B cell (primary cell): ENCODE results near the gene ACAD11. TPM values are rescaled to one million over a fixed set of nuclear protein-coding genes. Genes with fewer than 3 reads are reported as not detected.

ENCODE experiments used
- ATAC-seq: fragments of 200-7000 bp; cut with Tn5 transposase; one replicate; pipeline ENCODE4 v1.10.0; 2021; ENCODE audit warnings: low read depth, mild to moderate bottlenecking, moderate number of reproducible peaks, moderate library complexity
- CTCF ChIA-PET: fragments of 350-600 bp; sonication (Branson Sonifier 250); formaldehyde crosslinking; loops from one replicate; lab custom pipeline; 2021; ENCODE audit warnings: antibody characterized with exemption, inconsistent platforms; lab: Charles Lee
- POLR2A ChIA-PET: fragments of 350-600 bp; sonication (Branson Sonifier 250); formaldehyde crosslinking; loops from one replicate; lab custom pipeline; 2021; ENCODE audit warnings: antibody characterized with exemption; lab: Charles Lee
- DNase-seq: peaks from one replicate; pipeline ENCODE4 v3.0.0; 2013
- H2AFZ ChIP-seq: 2 replicates; pipeline ENCODE4 v1.6.1; 2012; ENCODE audit warnings: mild to moderate bottlenecking, low read depth, low read length; ENCODE audit not compliant: insufficient read depth, poor library complexity, severe bottlenecking
- H3K27ac ChIP-seq, 2 donors: 1 replicate in 1 of 2; 2 replicates in 1 of 2; pipeline ENCODE4 v1.5.1; 2012 to 2013; ENCODE audit warnings: low read length in 2 of 2, mild to moderate bottlenecking in 2 of 2, moderate library complexity in 1 of 2
- H3K27me3 ChIP-seq, 4 experiments: fragments of 200-600 bp in 1 of 4; sonication (generic) in 1 of 4; replicated peaks in 1 of 4; 1 replicate in 2 of 4; 2 replicates in 2 of 4; pipeline versions ENCODE4 v1.6.1 to v1.7.0; 2013 to 2016; ENCODE audit warnings: low read length in 3 of 4, mild to moderate bottlenecking in 2 of 4, mixed read lengths in 1 of 4, moderate library complexity in 1 of 4; ENCODE audit not compliant: insufficient read depth in 4 of 4, control insufficient read depth in 3 of 4; ENCODE audit errors: control extremely low read depth in 1 of 4
- H3K36me3 ChIP-seq, 2 experiments: replicated peaks in 1 of 2; 1 replicate in 1 of 2; 2 replicates in 1 of 2; pipeline versions ENCODE4 v1.6.1 to v1.7.1; 2013; ENCODE audit warnings: low read length in 1 of 2; ENCODE audit not compliant: insufficient read depth in 2 of 2, control insufficient read depth in 1 of 2; ENCODE audit errors: control extremely low read depth in 1 of 2, extremely low read depth in 1 of 2
- H3K4me1 ChIP-seq, 2 donors: fragments of 200-600 bp in 1 of 2; sonication (generic) in 1 of 2; 1 replicate in 1 of 2; 2 replicates in 1 of 2; pipeline versions ENCODE4 v1.5.1 to v1.6.1; 2013 to 2017; ENCODE audit warnings: low read length in 2 of 2; ENCODE audit not compliant: control insufficient read depth in 2 of 2, insufficient read depth in 2 of 2
- H3K4me2 ChIP-seq: replicated peaks from 2 replicates; pipeline ENCODE3; 2012; ENCODE audit warnings: mild to moderate bottlenecking, low read depth, low read length; ENCODE audit not compliant: poor library complexity, severe bottlenecking
- H3K4me3 ChIP-seq, 5 experiments: fragments of 200-600 bp in 1 of 5; sonication (generic) in 1 of 5; 1 replicate in 3 of 5; 2 replicates in 2 of 5; pipeline versions ENCODE4 v1.5.1 to v1.7.0; 2011 to 2016; ENCODE audit warnings: low read length in 4 of 5, mild to moderate bottlenecking in 4 of 5, low read depth in 2 of 5, control low read depth in 1 of 5, moderate library complexity in 1 of 5; ENCODE audit not compliant: insufficient read depth in 1 of 5; ENCODE audit errors: control extremely low read depth in 1 of 5, extremely low read depth in 1 of 5
- H3K79me2 ChIP-seq: fragments of 200-600 bp; sonication (generic); one replicate; pipeline ENCODE4 v1.6.0; 2016; ENCODE audit warnings: low read length; ENCODE audit not compliant: control insufficient read depth, insufficient read depth
- H3K9ac ChIP-seq: fragments of 200-600 bp; sonication (generic); 2 replicates; pipeline ENCODE4 v1.6.1; 2017; ENCODE audit warnings: mild to moderate bottlenecking, low read length, moderate library complexity
- H3K9me3 ChIP-seq, 3 donors: one replicate each; pipeline versions ENCODE4 v1.6.1 to v1.7.1; 2013; ENCODE audit warnings: low read length in 2 of 3; ENCODE audit not compliant: control insufficient read depth in 2 of 3, insufficient read depth in 1 of 3; ENCODE audit errors: control extremely low read depth in 1 of 3
- H4K20me1 ChIP-seq: 2 replicates; pipeline ENCODE4 v1.6.0; 2012; ENCODE audit warnings: mild to moderate bottlenecking, low read length; ENCODE audit not compliant: insufficient read depth, control insufficient read depth, poor library complexity, severe bottlenecking
- H3K27ac Mint-ChIP-seq: one replicate; pipeline ENCODE4 v1.8.0; 2021; ENCODE audit warnings: mixed read lengths
- H3K27me3 Mint-ChIP-seq: one replicate; pipeline ENCODE4 v1.8.0; 2021; ENCODE audit warnings: mixed read lengths
- H3K4me1 Mint-ChIP-seq: one replicate; pipeline ENCODE4 v1.8.0; 2021; ENCODE audit warnings: mixed read lengths
- H3K4me3 Mint-ChIP-seq: one replicate; pipeline ENCODE4 v1.8.0; 2021; ENCODE audit warnings: mixed read lengths
- H3K9me3 Mint-ChIP-seq: one replicate; pipeline ENCODE4 v1.8.0; 2022; ENCODE audit warnings: mixed read lengths; ENCODE audit not compliant: insufficient read depth
- EZH2 ChIP-seq: IDR thresholded peaks from 2 replicates; pipeline ENCODE4 v1.6.1; 2012; ENCODE audit warnings: borderline replicate concordance, low read depth, mild to moderate bottlenecking, moderate library complexity, low read length; ENCODE audit not compliant: insufficient read depth, poor library complexity, severe bottlenecking
- WGBS: methylation state at CpG from one replicate; pipeline ENCODE4 v1.1.5; 2013; ENCODE audit warnings: missing lambda C conversion rate; ENCODE audit not compliant: insufficient coverage; 5-methylcytosine and 5-hydroxymethylcytosine counted together
- intact Hi-C: fragments of 100-400 bp; cut with micrococcal nuclease; formaldehyde crosslinking; loops from one replicate; pipeline ENCODE4 v1.10.0; 2022
- polyA plus RNA-seq: library from polyadenylated mRNA; depleted of rRNA; stranded (reverse); fragments of >200 nt; gene quantifications from 2 replicates; pipeline ENCODE4 v1.2.3, GENCODE V29; 2012
- total RNA-seq, 2 donors: library from RNA; stranded (reverse); fragments of 120-200 nt in 1 of 2; gene quantifications; 1 replicate in 1 of 2; 2 replicates in 1 of 2; pipeline versions ENCODE4 v1.2.3 to v1.2.4, GENCODE V29; 2013 to 2022
- TF ChIP-seq, protein P1 (sequence below): fragments of 200-600 bp; IDR thresholded peaks from one replicate; pipeline ENCODE4 v1.8.0; 2022; ENCODE audit warnings: antibody characterized with exemption, mild to moderate bottlenecking

The ACAD11 gene
- total and polyA plus RNA-seq, 2 donors (not counting 1 experiment from before 2014, with no cell fraction given) = 23.4 to 26.9 TPM

GRCh38 chr3:132690040-132690439, 30.4 kb upstream of the ACAD11 start:
- no peaks in the 10 kb centered on the region for H3K27me3 ChIP-seq
- ATAC-seq = no peak
- H3K79me2 ChIP-seq = no peaks in the 10 kb centered on the region
- no peak for DNase-seq
- H3K4me3 Mint-ChIP-seq = no peak overlapping the region
- H3K27me3 Mint-ChIP-seq = no peaks in the 10 kb centered on the region
- H3K4me3 ChIP-seq = no peak overlapping the region
- no peaks in the 10 kb centered on the region for H3K4me1 Mint-ChIP-seq
- intact Hi-C loops = no loop called here
- H3K27ac Mint-ChIP-seq = no peak overlapping the region
- H3K4me1 ChIP-seq = no peaks in the 10 kb centered on the region
- TF ChIP-seq, protein P1, sequence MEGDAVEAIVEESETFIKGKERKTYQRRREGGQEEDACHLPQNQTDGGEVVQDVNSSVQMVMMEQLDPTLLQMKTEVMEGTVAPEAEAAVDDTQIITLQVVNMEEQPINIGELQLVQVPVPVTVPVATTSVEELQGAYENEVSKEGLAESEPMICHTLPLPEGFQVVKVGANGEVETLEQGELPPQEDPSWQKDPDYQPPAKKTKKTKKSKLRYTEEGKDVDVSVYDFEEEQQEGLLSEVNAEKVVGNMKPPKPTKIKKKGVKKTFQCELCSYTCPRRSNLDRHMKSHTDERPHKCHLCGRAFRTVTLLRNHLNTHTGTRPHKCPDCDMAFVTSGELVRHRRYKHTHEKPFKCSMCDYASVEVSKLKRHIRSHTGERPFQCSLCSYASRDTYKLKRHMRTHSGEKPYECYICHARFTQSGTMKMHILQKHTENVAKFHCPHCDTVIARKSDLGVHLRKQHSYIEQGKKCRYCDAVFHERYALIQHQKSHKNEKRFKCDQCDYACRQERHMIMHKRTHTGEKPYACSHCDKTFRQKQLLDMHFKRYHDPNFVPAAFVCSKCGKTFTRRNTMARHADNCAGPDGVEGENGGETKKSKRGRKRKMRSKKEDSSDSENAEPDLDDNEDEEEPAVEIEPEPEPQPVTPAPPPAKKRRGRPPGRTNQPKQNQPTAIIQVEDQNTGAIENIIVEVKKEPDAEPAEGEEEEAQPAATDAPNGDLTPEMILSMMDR = no peak
- TF ChIP-seq EZH2 = no peak
- ChIA-PET CTCF (no interaction called here), POLR2A (no interaction called here)
- no peak overlapping the region for H3K9ac ChIP-seq
- H3K4me2 ChIP-seq = no peak overlapping the region
- no peaks in the 10 kb centered on the region for H3K9me3 Mint-ChIP-seq
- peaks cover 11 to 40% of the 10 kb centered on the region in 2 experiments for H3K36me3 ChIP-seq
- WGBS = 100% methylated on average over 1 of the region's 4 CpGs
- no peak overlapping the region for H2AFZ ChIP-seq
- H3K27ac ChIP-seq = no peak overlapping the region
- H3K9me3 ChIP-seq = peaks cover 0 to 1% (median 0%) of the 10 kb centered on the region in 3 donors
- H4K20me1 ChIP-seq = no peaks in the 10 kb centered on the region

GRCh38 chr3:132682201-132682600, 22.6 kb upstream of the ACAD11 start:
- no peak overlapping the region for H3K4me3 ChIP-seq
- Mint-ChIP-seq H3K4me3 (no peak overlapping the region), H3K4me1 (no peaks in the 10 kb centered on the region), H3K27me3 (no peaks in the 10 kb centered on the region), H3K27ac (no peak overlapping the region), H3K9me3 (no peaks in the 10 kb centered on the region)
- peaks cover 4 to 28% of the 10 kb centered on the region in 2 experiments for H3K36me3 ChIP-seq
- no peak for DNase-seq
- no peak overlapping the region for H3K9ac ChIP-seq
- H3K27ac ChIP-seq = no peak overlapping the region
- H3K4me1 ChIP-seq = no peaks in the 10 kb centered on the region
- no peak for ATAC-seq
- no peak for TF ChIP-seq EZH2
- TF ChIP-seq, protein P1 = no peak
- H2AFZ ChIP-seq = no peak overlapping the region
- no peaks in the 10 kb centered on the region for H3K9me3 ChIP-seq
- intact Hi-C loops = no loop called here
- ChIA-PET POLR2A (no interaction called here), CTCF (no interaction called here)
- H3K4me2 ChIP-seq = no peak overlapping the region
- no peaks in the 10 kb centered on the region for H4K20me1 ChIP-seq
- H3K79me2 ChIP-seq = no peaks in the 10 kb centered on the region
- H3K27me3 ChIP-seq = no peaks in the 10 kb centered on the region
